ENCODE data around the gene CTNNA3. TPM values are rescaled to one million over a fixed set of nuclear protein-coding genes. Genes with fewer than 3 reads are reported as not detected.

CTNNA3 gene
- total RNA-seq, 1 experiment from 2014 or later, result 0.85 TPM

DNA sequence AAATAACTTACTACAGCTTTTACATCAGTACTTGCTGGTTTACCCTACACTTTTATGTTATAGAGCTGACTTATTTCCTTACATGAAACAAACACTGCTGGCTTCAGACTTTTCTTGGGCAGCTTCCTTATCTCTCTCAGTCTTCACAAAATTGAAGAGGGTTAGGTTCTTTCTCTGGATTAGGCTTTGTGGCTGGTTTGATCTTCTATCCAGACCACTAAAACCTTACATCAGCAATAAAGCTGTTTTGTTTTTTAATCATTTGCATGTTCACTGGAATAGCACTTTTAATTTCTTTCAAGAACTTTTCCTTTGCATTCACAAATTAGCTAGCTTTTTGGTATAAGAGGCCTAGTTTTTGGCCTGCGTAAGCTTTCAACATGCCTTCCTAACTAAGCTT is 551.5 kb downstream of the CTNNA3 start:
- Histone ChIP-seq H3K4me1 (ENCODE audit: control insufficient read depth, insufficient read depth, low read length) (no peaks in the 10 kb centered on the region), H3K27me3 (ENCODE audit: control insufficient read depth, insufficient read depth, low read length) (no peaks in the 10 kb centered on the region), H3K27ac (ENCODE audit: low read length) (no peak overlapping the region), H3K9me3 (ENCODE audit: control insufficient read depth, insufficient read depth, low read depth, low read length) (no peaks in the 10 kb centered on the region), H3K36me3 (ENCODE audit: control insufficient read depth, insufficient read depth, low read length) (no peaks in the 10 kb centered on the region), H3K4me3 (ENCODE audit: low read depth in 2 of 2, low read length in 2 of 2) (no peak overlapping the region)
- CTCF ChIA-PET, result no interaction called here
- DNase-seq (ENCODE audit: low read depth, low spot score) (no peak), ATAC-seq (no peak)
- TF ChIP-seq TCF7L2 (IDR thresholded peaks at IDR 0.05; ENCODE audit: low read depth, low read length), result no peak
- TF ChIP-seq, protein P1, sequence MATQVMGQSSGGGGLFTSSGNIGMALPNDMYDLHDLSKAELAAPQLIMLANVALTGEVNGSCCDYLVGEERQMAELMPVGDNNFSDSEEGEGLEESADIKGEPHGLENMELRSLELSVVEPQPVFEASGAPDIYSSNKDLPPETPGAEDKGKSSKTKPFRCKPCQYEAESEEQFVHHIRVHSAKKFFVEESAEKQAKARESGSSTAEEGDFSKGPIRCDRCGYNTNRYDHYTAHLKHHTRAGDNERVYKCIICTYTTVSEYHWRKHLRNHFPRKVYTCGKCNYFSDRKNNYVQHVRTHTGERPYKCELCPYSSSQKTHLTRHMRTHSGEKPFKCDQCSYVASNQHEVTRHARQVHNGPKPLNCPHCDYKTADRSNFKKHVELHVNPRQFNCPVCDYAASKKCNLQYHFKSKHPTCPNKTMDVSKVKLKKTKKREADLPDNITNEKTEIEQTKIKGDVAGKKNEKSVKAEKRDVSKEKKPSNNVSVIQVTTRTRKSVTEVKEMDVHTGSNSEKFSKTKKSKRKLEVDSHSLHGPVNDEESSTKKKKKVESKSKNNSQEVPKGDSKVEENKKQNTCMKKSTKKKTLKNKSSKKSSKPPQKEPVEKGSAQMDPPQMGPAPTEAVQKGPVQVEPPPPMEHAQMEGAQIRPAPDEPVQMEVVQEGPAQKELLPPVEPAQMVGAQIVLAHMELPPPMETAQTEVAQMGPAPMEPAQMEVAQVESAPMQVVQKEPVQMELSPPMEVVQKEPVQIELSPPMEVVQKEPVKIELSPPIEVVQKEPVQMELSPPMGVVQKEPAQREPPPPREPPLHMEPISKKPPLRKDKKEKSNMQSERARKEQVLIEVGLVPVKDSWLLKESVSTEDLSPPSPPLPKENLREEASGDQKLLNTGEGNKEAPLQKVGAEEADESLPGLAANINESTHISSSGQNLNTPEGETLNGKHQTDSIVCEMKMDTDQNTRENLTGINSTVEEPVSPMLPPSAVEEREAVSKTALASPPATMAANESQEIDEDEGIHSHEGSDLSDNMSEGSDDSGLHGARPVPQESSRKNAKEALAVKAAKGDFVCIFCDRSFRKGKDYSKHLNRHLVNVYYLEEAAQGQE (IDR thresholded peaks at IDR 0.05; ENCODE audit: insufficient read depth in 1 of 2, low read depth in 2 of 2, low read length in 1 of 2), result no peak
- no peak for TF ChIP-seq SIN3A (IDR thresholded peaks at IDR 0.05; ENCODE audit: borderline replicate concordance, insufficient read depth, low read depth, low read length)
- no peak for TF ChIP-seq POLR2AphosphoS5 (IDR thresholded peaks at IDR 0.05; ENCODE audit: low read depth, low read length)
- TF ChIP-seq, protein P2, sequence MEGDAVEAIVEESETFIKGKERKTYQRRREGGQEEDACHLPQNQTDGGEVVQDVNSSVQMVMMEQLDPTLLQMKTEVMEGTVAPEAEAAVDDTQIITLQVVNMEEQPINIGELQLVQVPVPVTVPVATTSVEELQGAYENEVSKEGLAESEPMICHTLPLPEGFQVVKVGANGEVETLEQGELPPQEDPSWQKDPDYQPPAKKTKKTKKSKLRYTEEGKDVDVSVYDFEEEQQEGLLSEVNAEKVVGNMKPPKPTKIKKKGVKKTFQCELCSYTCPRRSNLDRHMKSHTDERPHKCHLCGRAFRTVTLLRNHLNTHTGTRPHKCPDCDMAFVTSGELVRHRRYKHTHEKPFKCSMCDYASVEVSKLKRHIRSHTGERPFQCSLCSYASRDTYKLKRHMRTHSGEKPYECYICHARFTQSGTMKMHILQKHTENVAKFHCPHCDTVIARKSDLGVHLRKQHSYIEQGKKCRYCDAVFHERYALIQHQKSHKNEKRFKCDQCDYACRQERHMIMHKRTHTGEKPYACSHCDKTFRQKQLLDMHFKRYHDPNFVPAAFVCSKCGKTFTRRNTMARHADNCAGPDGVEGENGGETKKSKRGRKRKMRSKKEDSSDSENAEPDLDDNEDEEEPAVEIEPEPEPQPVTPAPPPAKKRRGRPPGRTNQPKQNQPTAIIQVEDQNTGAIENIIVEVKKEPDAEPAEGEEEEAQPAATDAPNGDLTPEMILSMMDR (IDR thresholded peaks at IDR 0.05), result no peak
- intact Hi-C loops (cut with micrococcal nuclease; ENCODE audit: unreplicated experiment), result no loop called here
- BruUV-seq (replicated peaks), result no TSS peak
- POLR2A ChIA-PET, result no interaction called here
- in situ Hi-C loops (cut with HindIII; ENCODE audit: low pct_unique_long_range_greater_than_20kb, low sequenced_read_pairs), result no loop called here

DNA sequence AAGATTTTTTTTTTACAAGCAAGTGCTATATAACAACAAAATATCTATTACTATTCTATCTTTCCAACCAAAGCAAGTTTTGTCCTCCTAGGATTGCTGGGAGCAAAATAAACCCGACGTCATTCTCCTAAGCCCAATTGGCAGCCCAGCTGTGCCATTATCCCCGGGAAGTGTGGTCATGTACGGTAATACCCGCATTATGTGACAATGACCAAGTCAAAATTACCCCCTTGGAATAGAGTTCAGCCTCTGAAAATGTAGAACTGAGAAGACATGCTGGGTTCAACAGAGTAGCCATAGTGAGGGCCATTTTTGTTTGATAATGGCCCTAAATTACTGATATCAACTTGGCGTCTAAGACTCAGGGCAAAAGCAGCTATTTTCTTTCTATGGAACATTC is 554.7 kb downstream of the CTNNA3 start:
- ChIA-PET CTCF (no interaction called here), POLR2A (interaction anchor here (0.6 kb wide), 1 partner anchor 27 kb away, joined by 3 read pairs; no protein-coding TSS in a partner anchor)
- Histone ChIP-seq H3K4me1 (ENCODE audit: control insufficient read depth, insufficient read depth, low read length) (no peaks in the 10 kb centered on the region), H3K27me3 (ENCODE audit: control insufficient read depth, insufficient read depth, low read length) (no peaks in the 10 kb centered on the region), H3K4me3 (ENCODE audit: low read depth in 2 of 2, low read length in 2 of 2) (no peak overlapping the region), H3K27ac (ENCODE audit: low read length) (no peak overlapping the region), H3K36me3 (ENCODE audit: control insufficient read depth, insufficient read depth, low read length) (no peaks in the 10 kb centered on the region), H3K9me3 (ENCODE audit: control insufficient read depth, insufficient read depth, low read depth, low read length) (no peaks in the 10 kb centered on the region)
- ATAC-seq (no peak), DNase-seq (ENCODE audit: low read depth, low spot score) (no peak)
- no TSS peak for BruUV-seq (replicated peaks)
- TF ChIP-seq, protein P1 (IDR thresholded peaks at IDR 0.05; ENCODE audit: insufficient read depth in 1 of 2, low read depth in 2 of 2, low read length in 1 of 2), result no peak
- TF ChIP-seq, protein P2 (IDR thresholded peaks at IDR 0.05), result no peak
- TF ChIP-seq TCF7L2 (IDR thresholded peaks at IDR 0.05; ENCODE audit: low read depth, low read length) (no peak), SIN3A (IDR thresholded peaks at IDR 0.05; ENCODE audit: borderline replicate concordance, insufficient read depth, low read depth, low read length) (no peak), POLR2AphosphoS5 (IDR thresholded peaks at IDR 0.05; ENCODE audit: low read depth, low read length) (no peak)
- in situ Hi-C loops (cut with HindIII; ENCODE audit: low pct_unique_long_range_greater_than_20kb, low sequenced_read_pairs) (no loop called here), intact Hi-C loops (cut with micrococcal nuclease; ENCODE audit: unreplicated experiment) (no loop called here)
